ENCODE results near the gene TOMM6. TPM values are rescaled to one million over a fixed set of nuclear protein-coding genes. Genes with fewer than 3 reads are reported as not detected.

TOMM6 gene
- total RNA-seq, 2 donors from 2014 or later, result 130 to 172 TPM

DNA sequence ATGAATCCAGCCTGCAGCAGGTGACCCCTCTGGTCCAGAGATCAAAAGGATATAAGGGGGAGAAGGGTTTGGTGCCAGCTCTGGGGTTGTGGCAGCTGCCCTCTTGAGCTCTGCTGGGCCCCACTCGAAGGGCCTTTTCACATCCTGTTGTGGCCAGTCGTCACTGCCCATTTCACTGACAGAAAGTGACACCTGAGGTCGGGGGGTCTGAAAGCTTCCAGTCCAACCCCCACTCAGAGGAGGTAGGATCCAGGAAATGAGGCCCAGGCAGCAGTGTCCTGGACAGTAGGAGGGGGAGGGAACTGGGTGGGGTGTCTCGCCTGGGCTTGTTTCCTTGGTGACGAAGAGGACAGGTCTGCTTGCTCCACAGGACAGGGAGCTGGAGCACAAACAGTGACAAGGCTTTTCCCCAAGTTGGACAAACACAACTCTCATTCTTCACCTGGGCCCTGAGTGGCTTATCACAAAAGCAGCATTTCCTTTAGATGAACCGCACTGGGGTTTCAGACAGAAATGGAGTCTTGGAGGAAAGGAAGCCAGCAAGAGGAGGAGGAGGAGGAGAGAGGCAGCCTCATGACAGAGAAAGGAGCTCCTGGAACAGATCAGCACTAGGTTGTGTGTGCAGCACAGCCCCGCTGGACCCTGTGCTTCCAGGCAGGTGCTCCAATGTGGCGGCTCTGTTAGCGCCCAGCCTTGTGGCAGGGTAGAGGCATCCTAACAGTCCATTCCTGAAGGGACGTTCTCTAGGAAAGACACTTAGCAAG is 18.8 kb upstream of the TOMM6 start:
- Histone ChIP-seq H3K4me1 (peaks cover 0 to 17% of the 10 kb centered on the region in 2 donors), H3K27ac (no peak overlapping the region), H3K36me3 (peaks cover 29% of the 10 kb centered on the region), H3K27me3 (no peaks in the 10 kb centered on the region), H3K4me3 (no peak overlapping the region), H3K9me3 (no peaks in the 10 kb centered on the region)
- DNase-seq (ENCODE audit: low spot score), result no peak
- TF ChIP-seq, protein P1, sequence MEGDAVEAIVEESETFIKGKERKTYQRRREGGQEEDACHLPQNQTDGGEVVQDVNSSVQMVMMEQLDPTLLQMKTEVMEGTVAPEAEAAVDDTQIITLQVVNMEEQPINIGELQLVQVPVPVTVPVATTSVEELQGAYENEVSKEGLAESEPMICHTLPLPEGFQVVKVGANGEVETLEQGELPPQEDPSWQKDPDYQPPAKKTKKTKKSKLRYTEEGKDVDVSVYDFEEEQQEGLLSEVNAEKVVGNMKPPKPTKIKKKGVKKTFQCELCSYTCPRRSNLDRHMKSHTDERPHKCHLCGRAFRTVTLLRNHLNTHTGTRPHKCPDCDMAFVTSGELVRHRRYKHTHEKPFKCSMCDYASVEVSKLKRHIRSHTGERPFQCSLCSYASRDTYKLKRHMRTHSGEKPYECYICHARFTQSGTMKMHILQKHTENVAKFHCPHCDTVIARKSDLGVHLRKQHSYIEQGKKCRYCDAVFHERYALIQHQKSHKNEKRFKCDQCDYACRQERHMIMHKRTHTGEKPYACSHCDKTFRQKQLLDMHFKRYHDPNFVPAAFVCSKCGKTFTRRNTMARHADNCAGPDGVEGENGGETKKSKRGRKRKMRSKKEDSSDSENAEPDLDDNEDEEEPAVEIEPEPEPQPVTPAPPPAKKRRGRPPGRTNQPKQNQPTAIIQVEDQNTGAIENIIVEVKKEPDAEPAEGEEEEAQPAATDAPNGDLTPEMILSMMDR (IDR thresholded peaks at IDR 0.05), result no peak

DNA sequence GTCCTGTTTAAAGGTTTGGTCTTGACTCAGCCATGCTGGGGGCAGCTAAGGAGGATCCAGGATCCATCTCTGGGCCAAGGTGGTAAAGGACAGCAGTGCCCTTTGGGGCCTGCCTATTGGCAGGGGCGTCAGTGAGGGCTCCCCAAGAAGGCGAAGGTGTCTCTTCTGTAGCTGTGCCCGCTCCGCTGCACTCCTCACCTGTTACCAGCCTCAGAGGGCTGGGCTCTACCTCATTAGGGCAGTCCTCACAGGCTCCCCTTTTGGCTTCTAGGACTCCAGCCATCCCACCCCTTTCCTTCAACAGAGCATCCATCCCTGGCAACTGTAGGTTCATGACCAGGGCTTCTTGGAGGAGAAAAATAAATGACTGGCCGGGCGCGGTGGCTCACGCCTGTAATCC is 18.1 kb upstream of the TOMM6 start:
- peaks cover 0 to 17% of the 10 kb centered on the region in 2 donors for H3K4me1 ChIP-seq
- H3K36me3 ChIP-seq, result peaks cover 35% of the 10 kb centered on the region
- H3K4me3 ChIP-seq, result no peak overlapping the region
- no peak overlapping the region for H3K27ac ChIP-seq
- no peaks in the 10 kb centered on the region for H3K27me3 ChIP-seq
- TF ChIP-seq, protein P1 (IDR thresholded peaks at IDR 0.05), result no peak
- no peaks in the 10 kb centered on the region for H3K9me3 ChIP-seq
- no peak for DNase-seq (ENCODE audit: low spot score)

DNA sequence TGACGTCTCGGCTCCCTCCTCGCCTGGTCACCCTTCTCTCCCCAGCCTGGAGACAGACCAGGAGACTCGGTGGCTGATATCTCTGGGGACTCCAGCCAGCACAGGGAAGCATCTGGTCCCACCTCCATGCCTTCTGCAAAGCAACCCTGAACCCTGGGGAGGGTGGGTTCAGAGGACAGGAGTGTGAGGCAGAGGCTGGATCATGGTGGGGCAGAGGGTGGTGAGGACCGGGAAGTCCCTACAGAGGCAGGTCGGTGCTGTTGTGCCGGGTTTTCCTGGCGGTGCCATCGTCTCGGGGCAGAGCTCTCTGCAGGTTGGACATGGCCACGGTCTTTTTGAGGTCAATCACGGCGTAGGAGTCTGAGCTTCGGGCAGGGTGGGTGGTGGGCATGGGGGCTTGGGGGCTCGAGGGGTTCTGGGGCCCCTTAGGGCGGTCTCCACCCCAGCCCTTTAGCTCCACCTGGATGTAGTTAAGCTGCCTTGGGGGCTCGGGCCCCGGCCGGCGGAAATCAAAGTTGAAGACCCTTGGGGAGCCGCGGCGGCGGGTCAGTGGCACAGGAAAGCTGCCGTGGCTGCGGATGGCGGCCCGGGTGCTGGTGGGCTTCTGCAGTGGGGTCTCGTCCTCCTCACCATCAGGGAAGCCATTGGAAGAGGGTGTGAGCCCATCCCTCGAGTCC is 17.0 kb upstream of the TOMM6 start:
- H3K4me1 ChIP-seq, result peaks cover 0 to 17% of the 10 kb centered on the region in 2 donors
- no peak overlapping the region for H3K4me3 ChIP-seq
- H3K27ac ChIP-seq, result no peak overlapping the region
- no peaks in the 10 kb centered on the region for H3K27me3 ChIP-seq
- TF ChIP-seq, protein P1 (IDR thresholded peaks at IDR 0.05), result no peak
- no peaks in the 10 kb centered on the region for H3K9me3 ChIP-seq
- peaks cover 47% of the 10 kb centered on the region for H3K36me3 ChIP-seq
- no peak for DNase-seq (ENCODE audit: low spot score)

DNA sequence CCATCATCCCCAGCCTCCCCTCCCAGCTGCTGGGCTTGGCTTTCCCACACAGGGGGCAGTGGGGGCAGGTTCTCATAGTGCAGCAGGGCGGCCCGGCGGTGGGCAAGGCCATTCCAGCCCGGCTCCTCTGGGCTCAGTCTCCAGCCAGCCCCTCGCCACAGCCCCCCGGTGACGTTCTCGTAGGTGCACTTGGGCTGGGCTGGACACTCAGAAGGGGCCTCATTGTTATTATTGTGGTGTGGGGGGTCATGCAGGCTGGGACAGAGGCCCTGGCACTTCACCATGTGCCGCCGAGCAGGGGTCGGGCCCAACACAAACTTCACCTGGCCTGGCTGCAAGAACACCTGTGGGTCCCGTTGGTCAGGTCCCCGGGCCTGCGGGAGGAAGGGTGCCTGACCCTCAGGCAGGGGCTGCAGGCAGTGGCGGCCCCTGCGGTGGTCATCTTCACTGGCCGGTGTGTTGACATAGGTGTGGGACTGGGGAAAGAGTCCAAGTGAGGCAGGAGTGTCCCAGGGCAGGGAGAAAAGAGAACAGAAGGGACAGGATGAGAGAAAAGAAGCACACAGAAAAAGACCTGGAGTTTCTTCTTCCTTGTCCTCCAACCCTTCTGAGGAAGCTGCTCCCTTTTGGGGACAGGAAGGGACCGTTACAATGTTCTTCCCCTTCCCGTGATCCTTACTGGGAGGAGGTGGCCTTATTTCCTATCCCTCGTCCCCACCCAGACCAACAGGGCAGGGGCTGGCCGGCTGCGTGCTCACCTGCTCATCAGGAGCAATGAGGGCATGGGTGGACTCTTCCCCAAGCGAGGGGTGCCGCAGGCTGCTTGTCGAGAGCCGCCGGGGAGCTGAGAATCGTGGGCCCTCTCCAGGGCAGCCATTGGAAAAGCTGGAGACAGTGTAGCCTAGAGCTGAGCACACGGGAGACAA is 16.2 kb upstream of the TOMM6 start:
- Histone ChIP-seq H3K27ac (no peak overlapping the region), H3K36me3 (peaks cover 52% of the 10 kb centered on the region), H3K4me3 (no peak overlapping the region), H3K4me1 (peaks cover 0 to 15% of the 10 kb centered on the region in 2 donors), H3K27me3 (no peaks in the 10 kb centered on the region), H3K9me3 (no peaks in the 10 kb centered on the region)
- TF ChIP-seq, protein P1 (IDR thresholded peaks at IDR 0.05), result no peak
- no peak for DNase-seq (ENCODE audit: low spot score)

DNA sequence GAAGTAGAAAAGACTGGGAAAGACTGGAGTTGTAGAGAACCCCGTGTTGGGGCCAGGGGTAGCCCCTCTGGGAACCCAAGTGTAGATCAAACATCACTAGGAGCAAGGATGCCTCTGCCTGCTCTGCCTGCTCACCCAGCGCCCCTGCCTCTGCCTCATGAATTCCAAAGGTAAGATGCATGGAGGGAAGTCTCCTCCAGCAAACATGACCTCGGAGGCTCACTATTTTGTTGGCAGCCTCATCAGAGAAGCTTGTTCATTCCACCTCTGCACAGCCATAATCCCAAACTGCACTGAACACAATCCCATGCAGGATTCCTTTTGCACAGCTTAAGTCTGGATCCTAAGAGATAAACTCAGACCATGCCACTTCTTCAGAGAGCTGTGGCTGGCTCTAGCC is 12.7 kb upstream of the TOMM6 start:
- no peak overlapping the region for H3K27ac ChIP-seq
- TF ChIP-seq, protein P1 (IDR thresholded peaks at IDR 0.05), result no peak
- peaks cover 61% of the 10 kb centered on the region for H3K36me3 ChIP-seq
- H3K4me1 ChIP-seq, result peaks cover 0 to 9% of the 10 kb centered on the region in 2 donors
- H3K9me3 ChIP-seq, result no peaks in the 10 kb centered on the region
- no peak overlapping the region for H3K4me3 ChIP-seq
- H3K27me3 ChIP-seq, result no peaks in the 10 kb centered on the region
- no peak for DNase-seq (ENCODE audit: low spot score)
